Epithelial cell of proximal tubule (primary cell): ENCODE measurements around the gene INCA1. TPM values are rescaled to one million over a fixed set of nuclear protein-coding genes. Genes with fewer than 3 reads are reported as not detected.

ENCODE experiments used
- DNase-seq: peaks from one replicate; pipeline ENCODE4 v3.0.0-alpha.2; 2011; ENCODE audit warnings: low read depth
- H3K4me3 ChIP-seq: 2 replicates; pipeline ENCODE4 v1.5.1; 2011; ENCODE audit warnings: low read depth, mild to moderate bottlenecking, low read length
- CTCF ChIP-seq: conservative IDR thresholded peaks from 2 replicates; pipeline ENCODE4 v1.5.1; 2012; ENCODE audit warnings: low read depth, mild to moderate bottlenecking, low read length
- total RNA-seq: library from RNA; depleted of rRNA; stranded (reverse); fragments of >200 nt; gene quantifications from 2 replicates; pipeline ENCODE4 v1.2.3, GENCODE V29; 2015

Gene INCA1
- total RNA-seq, 1 donor from 2014 or later: not detected

- no peak for DNase-seq
- peak overlapping the region; percentile 96 for H3K4me3 ChIP-seq
- no peak for TF ChIP-seq CTCF
Observed at GRCh38 chr17:4945176-4945943, 52.0 kb downstream of the INCA1 start.

- no peak overlapping the region for H3K4me3 ChIP-seq
- DNase-seq: no peak
- TF ChIP-seq CTCF: no peak
Observed at GRCh38 chr17:4944554-4945175, 52.7 kb downstream of the INCA1 start.

- DNase-seq: no peak
- H3K4me3 ChIP-seq: no peak overlapping the region
- no peak for TF ChIP-seq CTCF
Observed at GRCh38 chr17:4944163-4944553, 53.2 kb downstream of the INCA1 start.

GRCh38 chr17:4942760-4943508, 54.4 kb downstream of the INCA1 start:
- no peak for DNase-seq
- no peak overlapping the region for H3K4me3 ChIP-seq
- no peak for TF ChIP-seq CTCF

GRCh38 chr17:4941319-4941610, 56.1 kb downstream of the INCA1 start:
- TF ChIP-seq CTCF: no peak
- peak overlapping the region; percentile 93 for H3K4me3 ChIP-seq
- no peak for DNase-seq

GRCh38 chr17:4940555-4941318, 56.6 kb downstream of the INCA1 start:
- peak overlapping the region; percentile 93 for H3K4me3 ChIP-seq
- no peak for DNase-seq
- TF ChIP-seq CTCF: no peak
